Ecto neural progenitor cell (in vitro differentiated cells): Measurements from ENCODE around the gene OSBPL6.
"Not testable (repeated sequence)": the region's sequence is repeated elsewhere in the genome, so short reads cannot be mapped to it uniquely, and the experiment has no call there.

Experiments used
- DNase-seq: peaks from one replicate; pipeline ENCODE4 v3.0.0-alpha.2; 2018; ENCODE audit warnings: low spot score

Gene OSBPL6

GRCh38 chr2:178198441-178198840 is 4.1 kb downstream of the OSBPL6 start:
- not testable (repeated sequence) for DNase-seq

GRCh38 chr2:178199334-178199733 is 5.0 kb downstream of the OSBPL6 start:
- DNase-seq, result no peak

- no peak for DNase-seq
Measured at GRCh38 chr2:178200331-178200730, 6.0 kb downstream of the OSBPL6 start.

GRCh38 chr2:178202927-178203326 is 8.6 kb downstream of the OSBPL6 start:
- no peak for DNase-seq

GRCh38 chr2:178204977-178205376 is 10.7 kb downstream of the OSBPL6 start:
- DNase-seq, result no peak

GRCh38 chr2:178205853-178206521 is 11.7 kb downstream of the OSBPL6 start:
- DNase-seq, result no peak

GRCh38 chr2:178208336-178208735 is 14.0 kb downstream of the OSBPL6 start:
- no peak for DNase-seq

- no peak for DNase-seq
Measured at GRCh38 chr2:178208817-178209216, 14.5 kb downstream of the OSBPL6 start.

- no peak for DNase-seq
Measured at GRCh38 chr2:178211460-178211859, 17.1 kb downstream of the OSBPL6 start.

- peak; percentile 61 for DNase-seq
Measured at GRCh38 chr2:178211943-178212342, 17.6 kb downstream of the OSBPL6 start.

GRCh38 chr2:178213991-178214390 is 19.7 kb downstream of the OSBPL6 start:
- no peak for DNase-seq

- DNase-seq, result no peak
Measured at GRCh38 chr2:178219247-178219646, 24.9 kb downstream of the OSBPL6 start.

- no peak for DNase-seq
Measured at GRCh38 chr2:178220814-178221213, 26.5 kb downstream of the OSBPL6 start.

- DNase-seq, result no peak
Measured at GRCh38 chr2:178221556-178221955, 27.2 kb downstream of the OSBPL6 start.

- no peak for DNase-seq
Measured at GRCh38 chr2:178223806-178224205, 29.5 kb downstream of the OSBPL6 start.

GRCh38 chr2:178225006-178225805 is 30.9 kb downstream of the OSBPL6 start:
- DNase-seq, result no peak

- DNase-seq, result no peak
Measured at GRCh38 chr2:178227187-178227586, 32.9 kb downstream of the OSBPL6 start.

GRCh38 chr2:178229927-178230326 is 35.6 kb downstream of the OSBPL6 start:
- no peak for DNase-seq

GRCh38 chr2:178230396-178230795 is 36.1 kb downstream of the OSBPL6 start:
- DNase-seq, result no peak

- no peak for DNase-seq
Measured at GRCh38 chr2:178233428-178233827, 39.1 kb downstream of the OSBPL6 start.

- no peak for DNase-seq
Measured at GRCh38 chr2:178234648-178235047, 40.3 kb downstream of the OSBPL6 start.

GRCh38 chr2:178237488-178238153 is 43.3 kb downstream of the OSBPL6 start:
- DNase-seq, result no peak

- DNase-seq, result no peak
Measured at GRCh38 chr2:178238154-178238521, 43.8 kb downstream of the OSBPL6 start.
